Stimulated activated CD8-positive, alpha-beta memory T cell treated with anti-CD3 and anti-CD28 coated beads, Interleukin-12 subunit alpha, Interleukin-12 subunit beta, amount 100 ng/mL, for 24 hours (primary cell): ENCODE measurements around the gene JARID2.

Experiments
- DNase-seq: peaks from one replicate; pipeline ENCODE4 v3.0.0-alpha.2; 2020; ENCODE audit errors: extremely low read depth

Gene JARID2

DNA sequence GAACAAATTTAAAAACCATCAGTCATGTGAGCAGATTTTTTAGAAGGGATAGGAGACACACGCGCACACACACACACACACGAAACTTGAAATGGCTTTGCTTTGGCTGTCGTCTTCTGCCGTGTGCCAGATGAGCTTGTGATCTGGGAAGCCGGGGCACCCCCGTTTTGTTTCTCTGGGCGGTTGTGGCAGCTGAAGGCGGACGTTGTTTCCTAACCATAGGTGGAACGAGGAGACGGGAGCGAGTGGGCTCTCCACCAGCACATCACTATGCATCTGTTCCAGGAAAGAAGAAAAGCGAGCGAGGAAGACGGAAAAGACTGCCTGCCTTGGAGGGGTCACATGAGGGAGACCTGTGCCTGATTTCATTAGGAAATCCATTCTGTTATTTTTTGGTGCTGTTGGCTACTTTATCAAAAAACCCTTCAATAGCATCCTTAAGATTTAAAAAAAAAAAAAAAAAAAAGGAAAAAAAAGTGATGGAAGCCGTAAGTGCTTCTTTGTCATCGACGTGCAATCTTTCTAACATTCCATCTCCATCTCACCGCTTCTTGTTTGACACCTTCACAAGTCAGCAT lies 274.8 kb downstream of the JARID2 start:
- no peak for DNase-seq

DNA sequence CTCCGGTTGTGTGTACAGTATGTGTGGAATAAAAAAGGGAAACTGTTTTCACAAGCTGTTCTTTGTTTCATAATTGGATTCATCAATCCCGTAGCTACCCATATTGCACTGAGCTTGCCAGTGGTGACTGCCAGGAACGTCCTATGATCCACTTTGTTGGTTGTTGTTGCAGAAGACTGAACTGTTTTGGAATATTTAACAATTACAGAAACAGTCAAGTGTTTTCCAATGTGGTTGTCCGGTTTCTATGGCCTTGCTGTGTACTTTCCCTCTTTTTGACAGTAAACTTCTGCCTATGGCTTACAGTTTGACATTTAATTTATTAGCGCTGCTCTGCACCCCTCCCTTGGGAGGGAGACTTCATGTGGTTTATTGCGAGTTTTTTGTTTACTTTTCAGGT lies 275.7 kb downstream of the JARID2 start:
- no peak for DNase-seq

DNA sequence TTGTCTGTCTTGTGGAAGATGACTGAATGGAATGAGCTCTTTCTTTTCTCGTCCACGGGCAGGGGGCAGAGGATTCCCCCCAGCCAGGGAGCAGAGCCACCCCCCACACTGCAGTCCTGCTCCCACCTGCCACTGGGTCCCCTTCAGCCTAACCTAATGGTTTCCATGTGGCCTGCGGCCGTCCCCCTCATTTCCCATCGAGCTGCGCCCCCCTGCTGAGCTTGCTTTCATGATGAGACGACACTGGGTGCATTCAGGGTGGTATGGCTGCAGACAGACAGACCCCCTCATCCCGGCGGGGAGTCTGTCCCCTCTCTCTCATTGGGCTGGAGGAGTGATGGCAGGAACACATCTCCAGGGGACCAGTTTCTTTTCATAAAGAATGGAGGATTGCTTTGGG lies 276.2 kb downstream of the JARID2 start:
- no peak for DNase-seq

DNA sequence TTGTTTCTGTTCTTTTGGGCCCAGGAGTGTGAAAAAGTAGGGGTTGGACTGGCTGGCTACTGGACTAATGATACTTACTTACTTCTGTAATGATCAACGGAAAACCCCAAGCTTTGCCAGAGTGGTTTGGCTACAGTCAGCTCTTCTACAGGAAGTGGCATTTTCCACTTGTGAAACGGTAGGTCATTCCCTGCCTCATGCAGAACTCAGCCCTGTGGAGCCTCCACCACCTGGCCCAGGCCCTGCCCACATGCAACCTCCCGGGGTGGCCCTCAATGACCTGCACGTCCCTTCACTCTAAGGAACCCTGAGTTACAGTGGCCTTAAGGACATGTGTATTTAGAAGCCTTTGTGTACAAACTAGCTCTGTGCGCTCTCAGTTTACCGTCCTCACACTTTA lies 276.6 kb downstream of the JARID2 start:
- no peak for DNase-seq

DNA sequence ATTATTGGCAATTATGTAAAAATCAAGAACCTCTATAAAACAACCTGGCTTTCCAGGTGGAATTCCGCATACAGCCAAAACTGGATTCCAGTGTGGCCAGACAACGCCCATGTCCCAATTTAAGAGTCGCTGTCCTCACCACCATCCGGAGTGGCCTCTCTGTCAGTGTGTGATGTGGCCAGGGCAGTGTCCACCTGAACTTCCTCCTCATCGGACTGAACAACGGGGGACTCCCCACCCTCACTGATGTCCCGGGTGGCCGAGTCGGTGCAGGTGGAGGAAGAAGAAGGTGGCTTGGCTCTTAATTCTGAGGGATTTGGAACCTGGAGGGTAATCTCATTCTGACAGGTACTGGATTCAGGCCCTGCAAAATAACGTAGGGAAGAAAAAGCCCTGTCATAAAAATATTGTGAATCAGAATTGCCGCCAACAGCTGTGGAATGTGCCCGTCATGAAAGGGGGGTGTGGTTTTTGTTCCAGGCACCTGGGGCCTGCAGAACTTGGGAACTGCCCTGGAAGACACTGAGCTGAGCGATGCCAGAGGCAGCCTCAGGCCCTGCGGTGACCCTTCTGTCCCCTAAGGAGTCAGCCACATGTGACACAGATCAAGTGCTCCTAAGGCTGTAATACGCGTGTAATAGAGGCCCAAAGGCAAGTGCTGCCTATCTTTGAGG lies 277.1 kb downstream of the JARID2 start:
- DNase-seq, result no peak

DNA sequence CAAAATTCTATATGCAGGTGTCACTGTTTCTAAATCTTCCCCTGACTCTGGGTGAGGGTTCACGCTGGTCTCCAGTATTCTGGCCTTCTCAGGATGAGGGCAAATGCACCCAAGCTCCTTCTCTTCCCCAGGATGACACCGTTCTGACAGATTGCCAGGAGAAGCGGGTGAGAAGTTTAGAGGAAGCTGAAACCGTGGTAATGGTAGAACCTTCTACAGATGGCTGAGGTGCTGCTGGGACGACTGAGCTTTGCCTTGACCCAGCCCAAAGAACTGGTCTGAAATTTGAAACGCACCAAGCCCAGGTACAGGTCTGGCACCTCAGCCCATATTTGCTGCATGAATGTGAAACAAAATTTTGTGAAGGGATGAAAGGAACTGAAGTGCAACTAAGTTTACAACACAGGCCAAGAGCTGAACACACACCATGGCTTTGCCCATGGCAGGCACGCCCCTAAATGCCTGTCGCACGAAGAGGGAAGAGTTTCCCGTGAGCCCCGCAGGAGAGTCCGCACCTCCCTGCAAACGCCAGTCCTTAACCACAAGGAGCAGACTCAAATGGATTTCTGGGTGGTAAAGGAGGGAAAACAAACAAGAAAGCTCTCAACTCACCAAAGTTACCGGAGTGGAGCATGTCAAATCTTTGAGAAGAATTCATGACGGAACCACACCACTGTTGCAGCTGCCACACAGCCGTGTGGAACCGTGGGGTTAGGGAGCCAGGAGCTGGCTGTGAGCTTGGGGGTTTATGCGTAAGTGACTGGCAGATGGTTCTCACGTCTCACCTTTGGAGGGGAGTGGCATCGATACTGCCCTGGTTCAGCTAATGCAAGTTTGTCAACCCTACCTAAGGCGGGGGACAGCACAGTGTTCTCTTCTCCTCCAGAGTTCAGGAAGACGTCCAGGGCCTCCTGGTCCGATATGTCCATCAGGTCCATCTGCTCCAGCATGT lies 278.1 kb downstream of the JARID2 start:
- no peak for DNase-seq

DNA sequence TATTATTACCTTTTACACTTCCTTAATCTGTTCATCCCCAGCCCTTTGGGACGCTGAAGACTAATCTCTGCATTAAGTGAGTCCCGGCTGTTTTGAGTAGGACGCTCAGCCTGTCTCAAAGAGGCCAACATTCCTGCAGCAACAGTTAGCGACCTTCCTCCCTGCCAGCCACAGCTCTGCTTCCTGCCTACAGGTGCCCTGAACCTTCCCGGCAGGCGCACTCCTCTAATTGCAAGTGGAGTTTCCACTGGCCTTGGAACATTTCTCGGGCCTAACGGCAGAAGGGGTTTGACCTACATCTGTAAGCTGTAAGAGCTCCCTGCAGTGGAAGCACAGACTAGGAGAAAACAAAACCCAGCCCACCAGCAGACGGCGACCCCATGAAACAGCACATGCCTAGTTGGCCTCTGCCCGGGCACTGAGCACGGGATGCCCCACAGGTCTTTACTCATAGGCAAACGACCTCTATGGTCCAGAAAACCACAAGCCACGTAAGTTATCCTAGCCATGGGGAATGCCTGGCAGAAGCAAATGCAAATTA lies 279.1 kb downstream of the JARID2 start:
- DNase-seq, result no peak

DNA sequence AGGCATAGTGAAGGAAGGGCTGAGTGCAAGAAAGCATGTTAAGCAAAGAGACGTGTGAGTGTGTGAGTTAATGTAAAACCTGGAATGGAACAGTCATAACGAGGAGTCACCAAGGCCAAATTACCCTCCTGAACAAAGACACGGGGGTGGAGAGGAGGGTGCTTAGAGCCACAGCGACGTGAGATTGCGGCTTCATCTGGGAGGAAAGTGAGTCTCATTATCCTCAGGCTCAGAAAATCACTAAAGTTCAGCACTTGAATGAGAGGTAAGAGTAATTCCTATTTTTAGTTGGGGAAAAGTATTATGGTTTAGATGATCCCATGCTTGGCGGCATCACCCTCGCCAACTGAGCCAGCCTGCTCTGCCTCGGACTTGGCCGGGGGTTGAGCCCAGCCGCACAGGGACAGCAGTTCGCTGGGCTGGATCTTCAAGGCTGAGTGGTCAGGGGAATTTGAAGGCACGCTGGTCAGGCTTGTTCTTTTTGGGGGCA lies 280.4 kb downstream of the JARID2 start:
- no peak for DNase-seq

DNA sequence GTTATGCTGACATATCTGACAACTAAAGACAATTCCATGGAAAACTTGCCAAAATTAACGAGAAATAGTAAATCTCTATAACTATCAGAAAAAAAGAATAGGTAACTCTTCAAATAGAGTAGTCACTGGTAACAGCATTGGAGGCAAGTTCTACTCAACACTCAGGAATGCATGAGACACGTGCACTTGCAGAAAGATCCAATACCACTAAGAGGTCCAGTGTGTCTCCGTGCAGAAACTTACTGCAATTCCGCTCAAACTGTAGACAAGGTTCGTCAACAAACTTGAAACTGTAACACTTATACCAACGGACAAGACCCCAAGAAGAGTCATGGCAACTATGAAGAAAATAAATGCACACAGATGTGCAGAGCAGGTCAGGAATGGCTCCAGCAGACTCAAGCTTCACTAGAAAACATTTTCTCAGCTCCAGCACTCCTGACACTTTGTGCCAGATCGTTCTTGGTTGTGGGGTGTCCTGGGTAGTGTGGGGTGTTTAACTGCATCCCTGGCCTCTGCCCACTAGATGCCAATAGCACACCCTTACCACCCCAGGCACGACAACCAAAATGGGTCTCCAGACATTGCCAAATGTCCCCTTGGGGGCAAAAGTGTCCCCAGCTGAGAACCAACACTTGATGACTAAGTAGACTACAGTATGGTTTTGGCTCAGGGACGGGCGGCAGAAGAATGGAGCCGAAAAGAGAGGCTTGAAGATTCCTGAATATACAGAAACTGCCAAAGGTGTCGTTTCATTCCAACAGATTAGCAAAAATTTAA lies 282.2 kb downstream of the JARID2 start:
- DNase-seq, result no peak

DNA sequence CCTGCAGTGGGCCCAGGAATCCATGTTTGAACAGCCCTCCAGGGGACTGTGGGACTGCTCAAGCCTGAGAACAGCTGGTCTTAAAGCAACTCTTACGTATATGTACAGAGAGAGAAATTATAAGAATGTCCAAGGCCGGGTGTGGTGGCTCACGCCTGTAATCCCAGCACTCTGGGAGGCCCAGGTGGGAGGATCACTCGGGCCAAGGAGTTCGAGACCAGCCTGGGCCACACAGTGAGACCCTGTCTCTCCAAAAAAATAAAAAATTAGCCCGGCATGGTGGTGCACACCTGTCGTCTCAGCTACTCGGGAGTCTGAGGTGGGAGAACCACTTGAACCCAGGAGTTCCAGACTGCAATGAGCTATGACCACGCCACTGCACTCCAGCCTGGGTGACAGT lies 283.0 kb downstream of the JARID2 start:
- no peak for DNase-seq

DNA sequence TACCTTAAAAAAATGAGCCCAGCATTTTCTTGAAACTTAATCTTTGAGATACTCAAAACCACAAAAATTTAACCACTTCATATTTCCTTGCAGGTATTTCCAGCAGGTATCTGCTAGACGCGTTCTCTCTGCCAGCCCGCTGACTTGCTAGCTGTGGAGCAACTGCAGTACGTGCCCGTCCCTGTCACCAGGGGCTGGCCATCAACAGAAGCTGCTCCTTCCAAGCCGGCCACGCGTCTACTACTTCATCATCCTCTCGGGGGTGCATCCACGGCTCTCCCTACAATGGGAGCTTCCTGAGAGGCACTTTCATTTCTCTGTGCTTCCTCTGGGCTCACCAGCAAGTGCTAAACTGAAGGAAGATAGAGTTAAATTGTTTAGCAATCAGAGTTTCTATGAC lies 284.5 kb downstream of the JARID2 start:
- DNase-seq, result no peak

DNA sequence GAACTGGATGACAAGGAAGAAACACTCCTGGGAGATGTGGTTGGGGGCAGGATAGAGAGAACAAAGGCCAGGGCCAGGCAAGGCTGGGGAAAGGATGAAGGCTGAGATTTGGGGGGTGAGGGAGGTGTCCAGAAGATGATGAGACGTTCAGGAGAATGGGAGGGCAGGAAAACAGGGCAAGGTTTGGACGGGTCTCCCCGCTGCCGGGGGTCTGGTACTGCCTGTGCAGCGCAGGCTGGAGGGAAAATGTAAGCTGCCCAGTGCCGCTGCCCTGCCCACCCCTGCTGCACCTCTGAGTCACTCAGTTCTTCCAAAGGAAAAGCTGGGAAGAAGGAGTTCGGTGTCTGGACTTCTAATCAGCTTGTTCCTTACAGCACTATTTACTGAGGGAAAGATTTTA lies 286.1 kb downstream of the JARID2 start:
- no peak for DNase-seq

DNA sequence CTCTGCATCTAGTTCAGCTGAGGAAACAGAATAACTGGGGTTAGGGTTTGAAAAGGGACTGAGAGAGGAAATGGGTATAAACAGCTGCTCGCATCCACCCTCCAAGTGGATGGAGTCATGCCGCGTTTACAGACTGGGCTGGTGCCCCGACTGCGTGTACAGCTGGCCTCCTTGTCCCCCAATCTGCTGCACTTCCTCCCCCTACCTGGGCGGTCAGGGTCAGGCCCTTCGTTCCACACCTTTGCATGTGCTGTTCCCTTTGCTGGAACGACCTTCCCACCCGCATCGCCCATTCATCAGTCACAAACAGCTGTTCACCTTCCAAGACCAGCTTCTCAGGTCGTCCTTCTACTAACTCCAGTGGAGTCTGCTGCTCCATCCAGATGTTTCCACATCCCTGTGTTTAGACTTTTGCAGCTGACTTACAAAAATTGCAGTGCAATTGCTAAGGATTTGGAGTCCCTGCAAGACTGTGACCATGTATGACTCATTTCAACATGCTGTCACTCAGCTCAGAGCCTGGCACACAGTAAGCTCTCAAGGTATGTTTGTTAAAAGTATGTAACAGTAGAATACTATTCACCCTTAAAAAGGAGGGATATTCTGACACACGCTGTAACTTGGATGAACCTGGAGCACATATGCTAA lies 287.6 kb downstream of the JARID2 start:
- no peak for DNase-seq

DNA sequence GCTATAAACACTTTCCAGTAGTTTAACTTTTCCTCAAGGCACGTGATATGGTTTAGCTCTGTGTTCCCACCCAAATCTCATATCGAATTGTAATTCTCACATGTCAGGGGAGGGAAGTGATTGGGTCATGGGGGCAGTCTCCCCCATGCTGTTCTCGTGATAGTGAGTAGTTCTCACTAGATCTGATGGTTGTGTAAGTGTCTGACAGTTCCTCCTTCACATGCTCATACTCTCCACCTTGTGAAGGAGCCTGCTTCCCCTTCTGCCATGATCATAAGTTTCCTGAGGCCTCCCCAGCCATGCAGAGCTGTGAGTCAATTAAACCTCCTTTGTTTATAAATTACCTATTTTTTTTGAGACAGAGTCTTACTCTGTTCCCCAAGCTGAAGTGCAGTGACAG lies 289.1 kb downstream of the JARID2 start:
- DNase-seq, result no peak

DNA sequence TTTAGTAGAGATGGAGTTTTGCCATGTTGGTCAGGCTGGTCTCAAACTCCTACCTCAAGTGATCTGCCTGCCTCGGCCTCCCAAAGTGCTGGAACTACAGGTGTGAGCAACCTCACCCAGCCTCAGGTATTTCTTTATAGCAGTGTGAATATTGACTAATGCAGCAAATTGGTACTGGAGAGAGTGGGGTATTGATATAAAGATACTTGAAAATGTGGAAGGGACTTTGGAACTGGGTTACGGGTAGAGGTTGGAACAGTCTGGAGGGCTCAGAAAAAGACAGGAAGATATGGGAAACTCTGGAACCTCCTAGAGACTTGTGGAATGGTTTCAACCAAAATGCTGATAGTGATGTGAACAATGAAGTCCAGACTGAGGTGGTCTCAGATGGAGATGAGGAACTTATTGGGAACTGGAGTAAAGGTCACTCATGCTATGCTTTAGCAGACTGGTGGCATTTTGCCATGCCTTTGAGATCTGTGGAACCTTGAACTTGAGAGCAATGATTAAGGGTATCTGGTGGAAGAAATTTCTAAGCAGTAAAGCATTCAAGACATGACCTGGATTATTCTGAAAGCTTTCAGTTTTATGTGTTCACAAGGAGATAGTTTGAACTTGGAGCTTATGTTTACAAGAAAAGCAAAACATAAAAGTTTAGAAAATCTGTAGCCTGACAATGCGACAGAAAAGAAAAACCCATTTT lies 289.8 kb downstream of the JARID2 start:
- DNase-seq, result no peak

DNA sequence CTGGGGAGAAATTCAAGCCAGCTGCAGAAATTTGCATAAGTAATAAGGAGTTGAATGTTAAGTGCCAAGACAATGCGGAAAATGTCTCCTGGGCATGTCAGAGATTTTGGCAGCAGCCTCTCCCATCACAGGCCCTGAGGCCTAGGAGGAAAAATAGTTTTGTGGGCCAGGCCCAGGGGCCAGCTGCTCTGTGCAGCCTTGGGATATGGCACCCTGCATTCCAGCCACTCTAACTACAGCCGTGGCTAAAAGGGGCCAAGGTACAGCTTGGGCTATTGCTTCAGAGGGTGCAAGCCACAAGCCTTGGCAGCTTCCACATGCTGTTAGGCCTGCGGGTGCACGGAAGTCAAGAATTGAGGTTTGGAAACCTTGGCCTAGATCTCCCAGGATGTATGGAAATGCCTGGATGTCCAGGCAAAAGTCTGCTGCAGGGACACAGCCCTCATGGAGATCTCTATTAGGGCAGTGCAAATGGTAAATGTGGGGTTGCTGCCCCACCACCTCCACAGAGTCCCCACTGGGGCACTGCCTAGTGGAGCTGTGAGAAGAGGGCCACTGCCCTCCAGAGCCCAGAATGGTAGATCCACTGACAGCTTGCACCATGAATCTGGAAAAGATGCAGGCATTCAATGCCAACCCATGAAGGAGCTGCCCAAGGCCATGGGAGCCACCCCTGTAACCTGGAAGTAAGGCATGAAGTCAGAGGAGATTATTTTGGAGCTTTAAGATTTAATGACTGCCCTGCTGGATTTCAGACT lies 290.5 kb downstream of the JARID2 start:
- DNase-seq, result no peak

DNA sequence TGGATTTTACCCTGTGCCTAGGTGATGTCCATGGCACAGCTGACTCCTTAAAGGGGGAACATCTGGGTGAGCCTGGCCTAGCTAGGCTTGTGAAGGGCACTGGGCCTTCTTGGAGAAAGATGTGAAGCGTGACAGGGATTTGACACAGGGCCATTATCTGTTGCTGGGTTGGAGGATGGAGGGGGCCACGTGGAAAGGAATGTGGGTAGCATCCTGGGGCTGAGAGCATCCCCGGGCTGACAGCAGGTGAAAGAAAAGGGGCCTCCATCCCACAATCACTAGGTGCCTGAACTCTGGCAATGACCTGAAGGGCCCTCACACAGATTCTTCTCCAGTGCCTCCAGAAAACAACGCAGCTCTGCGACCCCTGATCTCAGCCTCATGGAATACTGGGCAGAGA lies 292.2 kb downstream of the JARID2 start:
- DNase-seq, result no peak

DNA sequence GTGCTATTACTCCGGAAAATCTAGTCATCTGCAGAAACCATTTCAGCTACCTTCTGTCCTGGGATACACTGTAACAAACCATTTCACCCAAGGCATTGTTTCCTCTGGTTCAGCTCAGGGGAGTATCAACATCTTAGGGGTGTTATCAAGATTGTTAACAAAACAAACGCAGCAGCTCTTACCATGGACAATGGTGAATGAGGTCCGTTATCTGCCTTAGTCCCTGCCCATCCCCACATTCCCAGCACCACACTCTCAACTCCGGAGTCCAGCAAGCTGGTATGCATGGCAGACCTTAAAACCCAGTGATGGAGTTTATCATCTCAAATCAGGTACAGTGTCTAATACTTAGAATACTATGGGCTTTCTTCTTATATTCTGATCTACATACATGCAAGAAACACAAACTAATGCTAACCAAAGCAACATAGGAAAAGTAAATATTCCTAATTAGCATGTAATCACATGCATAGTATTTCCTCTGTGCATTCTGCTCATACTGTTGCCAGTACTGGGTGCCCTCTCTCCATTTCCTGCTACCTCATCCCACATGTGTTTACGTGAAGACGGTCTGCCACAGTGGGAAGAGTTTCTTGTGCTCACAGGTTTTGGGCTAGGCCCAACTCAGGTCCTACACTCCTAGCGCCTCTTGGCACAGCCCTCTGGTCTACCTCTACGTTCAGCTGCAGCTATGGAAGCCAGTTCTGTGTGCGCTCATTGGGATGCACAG lies 293.1 kb downstream of the JARID2 start:
- no peak for DNase-seq

DNA sequence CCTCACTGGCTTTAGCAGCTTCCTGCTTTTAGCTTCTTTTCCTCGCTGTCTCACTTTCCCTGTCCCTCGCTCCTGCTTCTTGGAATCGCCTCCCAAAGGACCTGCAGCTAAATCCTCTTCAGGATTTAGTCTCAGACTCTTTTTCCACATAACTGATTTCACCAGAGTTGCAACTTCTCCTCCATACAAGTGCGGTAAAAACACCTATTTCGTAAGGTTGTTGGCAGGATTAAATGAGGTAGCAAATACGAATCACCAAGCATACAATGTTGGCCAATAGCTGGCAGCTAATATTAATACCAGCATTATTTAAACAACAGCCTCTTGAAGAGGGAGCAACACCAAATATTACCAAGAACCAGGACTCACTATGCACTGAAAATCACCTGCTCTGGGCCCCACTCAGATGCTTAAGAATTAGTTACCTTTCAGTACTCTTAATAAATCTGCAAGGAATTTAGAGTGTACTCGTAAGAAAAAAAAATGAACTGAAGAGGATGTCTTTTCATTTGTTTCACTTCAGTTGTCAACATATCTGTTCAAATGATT lies 293.9 kb downstream of the JARID2 start:
- DNase-seq, result no peak
